NAMALWA (cell line): Measurements from ENCODE around the gene DLG2.

Source experiments
- DNase-seq: peaks from one replicate; pipeline ENCODE4 v3.0.0-alpha.2; 2015; ENCODE audit warnings: low spot score

The DLG2 gene

DNA sequence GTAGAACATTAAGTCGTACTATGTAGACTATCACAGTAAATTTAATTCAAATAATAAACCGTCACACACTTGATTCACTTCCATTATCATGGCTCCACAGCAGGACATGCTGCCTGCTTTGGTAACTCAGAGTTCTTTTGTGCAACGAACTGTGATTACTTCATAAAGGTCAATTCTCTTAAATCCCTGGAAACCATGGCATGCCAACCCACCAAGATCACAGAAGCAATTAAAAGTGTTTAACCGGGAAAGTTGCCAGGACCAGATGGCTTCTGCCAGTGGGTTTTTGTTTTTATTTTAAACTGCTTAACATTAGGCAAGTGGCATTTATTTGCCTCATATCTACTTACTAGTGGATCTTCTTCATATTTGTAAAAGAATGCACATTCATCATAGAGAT is 1162.1 kb downstream of the DLG2 start:
- DNase-seq: no peak

DNA sequence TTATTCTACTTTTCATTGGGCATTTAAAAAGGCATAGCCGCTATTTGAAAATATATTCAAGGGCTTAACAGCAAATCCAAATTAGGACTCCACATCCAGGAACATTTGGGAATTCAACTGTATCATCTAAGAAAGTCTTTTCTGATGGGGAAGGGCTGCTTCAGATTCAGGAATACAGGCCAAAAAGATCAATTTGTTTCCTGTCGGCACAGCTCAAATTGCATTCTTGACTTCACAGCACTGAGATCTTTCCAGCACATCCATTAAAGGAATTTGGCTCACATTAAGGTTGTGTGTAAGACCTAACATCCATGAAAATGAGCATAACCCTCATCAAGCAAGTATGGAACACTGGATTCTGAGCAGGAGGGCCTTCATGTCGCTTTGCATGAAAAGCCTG is 1171.5 kb downstream of the DLG2 start:
- no peak for DNase-seq

DNA sequence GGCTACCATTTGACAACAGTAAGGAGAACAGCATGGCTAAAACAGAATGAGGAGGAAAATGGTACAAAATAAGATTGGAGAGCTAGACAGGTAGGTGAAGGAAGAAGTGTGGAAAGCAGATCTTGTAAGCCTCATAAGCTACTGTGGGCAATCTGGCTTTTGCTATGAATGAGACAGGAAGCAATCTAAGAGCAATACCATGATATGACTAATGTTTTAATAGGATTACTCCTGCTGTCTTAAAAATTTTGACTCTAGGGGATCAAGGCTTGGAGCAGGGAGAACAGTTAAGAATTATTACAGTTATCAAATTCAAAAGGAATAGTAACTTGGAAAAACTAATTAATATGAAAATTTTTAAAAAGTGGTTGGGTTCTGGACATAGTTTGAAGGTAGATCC is 1174.9 kb downstream of the DLG2 start:
- no peak for DNase-seq

DNA sequence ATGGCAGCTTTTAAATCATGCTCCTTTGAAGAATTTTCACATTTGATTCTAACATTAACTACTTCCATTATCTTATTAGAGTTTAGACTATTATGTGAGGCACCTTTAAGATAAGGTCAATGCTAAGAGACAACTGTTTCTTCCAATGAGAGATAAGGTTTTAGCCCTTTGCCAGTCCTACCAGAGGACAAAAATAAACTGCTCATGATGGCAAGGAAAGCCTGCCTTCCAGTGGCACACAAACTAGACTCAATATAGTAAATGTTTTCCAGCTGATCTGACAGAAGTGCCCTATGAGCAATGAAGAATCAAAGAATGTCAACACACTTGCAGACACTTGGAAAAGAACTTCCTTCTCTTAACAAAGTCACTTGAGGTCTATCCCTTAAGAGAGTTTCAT is 1188.6 kb downstream of the DLG2 start:
- DNase-seq: no peak

DNA sequence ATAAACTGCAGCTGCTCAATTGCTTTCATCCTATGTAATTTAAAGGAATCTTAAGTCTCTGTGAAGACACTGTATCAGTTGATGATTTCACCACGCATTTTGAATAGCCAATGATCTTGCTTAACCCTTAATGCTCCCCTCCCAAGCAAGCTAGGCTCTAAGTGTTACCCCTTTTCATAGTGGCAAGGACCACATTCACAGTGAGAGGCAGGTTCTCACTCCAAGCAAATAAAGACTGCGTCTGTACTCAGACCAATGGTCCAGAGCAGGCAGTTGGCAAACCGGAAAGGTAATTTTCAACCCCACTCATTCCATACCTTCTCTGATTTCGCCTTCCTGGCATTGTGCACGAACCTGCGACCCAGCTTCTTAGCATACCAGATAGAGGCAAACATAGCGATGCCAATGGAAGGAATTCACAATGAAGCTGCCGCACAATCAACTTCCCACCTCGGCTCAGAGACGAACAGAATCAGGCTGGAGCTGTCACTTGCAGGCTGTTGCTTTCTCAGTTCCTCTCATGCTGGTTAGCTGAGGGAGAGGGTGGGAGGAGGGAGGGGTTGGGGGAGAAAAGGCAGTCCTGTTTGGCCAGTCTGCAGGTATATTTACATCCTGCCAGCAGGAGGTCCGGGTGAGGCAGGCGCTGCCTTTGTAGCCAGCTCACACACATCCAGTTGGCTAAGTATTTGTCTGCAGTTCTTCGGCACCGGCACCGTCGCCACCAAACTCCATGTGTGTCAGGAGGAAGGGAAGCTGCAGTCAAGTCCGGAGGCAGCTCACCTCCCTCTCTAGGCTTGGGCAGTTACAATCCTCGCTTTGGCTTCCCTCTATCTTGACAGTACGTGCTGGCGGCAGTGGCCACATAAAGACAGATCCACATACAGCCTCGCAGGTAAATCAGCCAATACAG is 1189.8 kb downstream of the DLG2 start:
- peak; percentile 8 for DNase-seq

DNA sequence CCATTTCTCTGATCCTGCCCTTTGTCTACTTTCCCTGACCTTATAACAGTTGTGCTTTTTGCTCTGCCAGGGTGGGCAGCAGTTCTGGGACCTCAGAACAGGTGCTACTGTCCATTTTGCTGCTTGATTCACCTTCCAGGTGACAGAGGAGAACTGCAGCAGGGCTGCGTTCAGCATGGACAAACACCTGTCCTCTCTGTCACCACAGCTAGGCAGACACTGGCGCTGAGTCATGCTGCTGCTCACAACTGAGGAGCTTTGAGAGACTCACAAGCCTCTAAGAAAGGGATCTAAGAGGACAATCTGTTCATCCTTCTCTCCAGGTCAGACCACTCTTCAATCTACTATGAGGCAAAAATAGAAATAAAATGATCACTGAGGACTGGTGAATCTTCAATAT is 1196.5 kb downstream of the DLG2 start:
- no peak for DNase-seq

DNA sequence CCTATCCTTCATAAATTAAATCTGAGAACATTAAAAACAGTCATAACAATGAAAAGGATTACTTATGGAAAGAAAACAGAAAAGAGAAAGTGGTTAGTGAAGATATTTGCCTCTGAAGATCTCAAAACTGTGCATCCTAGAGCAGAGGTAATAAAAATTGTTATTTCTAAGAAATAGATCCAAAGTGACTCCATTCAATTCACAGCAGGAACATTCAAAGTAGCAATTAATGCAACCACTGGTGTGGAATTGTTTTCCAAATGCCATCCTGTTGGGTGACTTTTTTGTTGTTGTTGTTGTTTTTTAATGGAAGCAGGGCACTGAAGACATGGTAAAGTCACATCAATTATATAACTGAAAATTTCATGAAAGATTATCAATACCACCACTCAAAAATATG is 1201.5 kb downstream of the DLG2 start:
- DNase-seq: no peak

DNA sequence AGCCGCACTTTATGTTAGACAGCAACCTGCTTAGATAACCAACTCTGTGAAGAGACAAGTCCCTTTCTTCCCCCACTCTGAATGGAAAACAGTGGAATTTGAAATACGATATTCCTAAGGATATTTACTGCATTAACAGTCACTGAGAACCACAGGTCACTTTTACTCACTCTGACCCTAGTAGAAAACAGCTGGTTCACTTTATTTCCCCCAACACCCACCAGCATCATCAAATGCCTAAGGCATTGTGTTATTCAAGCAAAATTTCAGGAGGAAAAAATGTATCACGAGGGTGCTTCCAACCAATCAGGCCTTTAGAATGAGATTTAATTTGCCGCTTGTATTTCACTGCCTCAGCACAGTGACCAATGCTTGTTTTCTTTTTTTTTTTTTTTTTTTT is 1206.9 kb downstream of the DLG2 start:
- no peak for DNase-seq

DNA sequence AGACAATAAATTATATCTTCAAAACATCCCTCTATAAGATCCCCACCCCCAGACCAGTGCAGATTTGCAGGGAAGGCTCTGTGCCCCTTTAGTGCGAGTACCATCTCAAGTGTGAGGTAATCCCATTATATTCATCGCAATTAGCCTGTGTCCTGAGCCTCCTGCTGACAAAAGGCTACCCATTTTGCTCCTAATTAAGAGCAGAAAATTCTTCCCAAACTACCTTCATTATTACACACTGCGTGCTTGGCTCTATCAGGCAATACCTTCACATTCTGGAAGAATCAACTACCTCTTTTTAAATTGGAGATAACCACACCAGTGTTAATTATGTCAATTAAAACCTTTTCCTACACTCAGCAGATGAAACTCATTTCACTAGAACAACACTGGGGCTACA is 1207.5 kb downstream of the DLG2 start:
- DNase-seq: no peak

DNA sequence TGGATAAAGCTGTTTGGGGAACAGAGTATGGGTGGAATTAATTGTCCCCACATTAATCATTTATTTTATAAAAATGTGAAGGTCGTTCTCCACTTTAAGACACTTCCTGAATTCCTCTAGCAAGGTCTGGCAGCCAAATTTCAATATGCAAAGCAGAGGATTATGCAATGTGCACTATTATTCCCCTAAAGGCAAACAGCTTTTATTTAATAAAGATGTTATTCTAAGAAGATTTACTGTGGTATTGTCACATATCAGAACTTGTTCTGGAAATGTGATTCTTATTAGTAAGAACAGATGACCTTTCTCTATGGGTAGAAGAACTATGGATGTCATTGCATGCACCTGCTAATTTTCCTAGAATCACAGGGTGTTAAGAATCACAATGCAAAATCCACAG is 1212.2 kb downstream of the DLG2 start:
- peak; percentile 3 for DNase-seq

DNA sequence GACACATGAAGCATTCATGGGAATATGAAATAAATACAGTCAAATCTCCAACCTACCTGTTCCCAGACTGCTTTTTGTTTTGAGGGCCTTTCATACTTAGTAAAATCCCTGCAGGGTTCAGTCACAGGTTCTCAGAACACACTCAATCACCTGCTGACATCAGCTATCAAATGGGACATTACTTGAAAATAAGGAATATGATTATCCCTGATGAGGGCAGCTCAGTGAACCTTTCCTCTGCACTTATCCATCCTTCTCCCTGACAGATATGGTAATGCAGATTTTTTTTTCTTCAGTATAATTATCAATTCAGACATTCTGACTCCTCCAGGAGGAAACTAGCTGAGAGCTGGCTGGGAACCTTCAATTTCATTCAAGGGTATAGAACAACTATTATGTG is 1213.6 kb downstream of the DLG2 start:
- no peak for DNase-seq

DNA sequence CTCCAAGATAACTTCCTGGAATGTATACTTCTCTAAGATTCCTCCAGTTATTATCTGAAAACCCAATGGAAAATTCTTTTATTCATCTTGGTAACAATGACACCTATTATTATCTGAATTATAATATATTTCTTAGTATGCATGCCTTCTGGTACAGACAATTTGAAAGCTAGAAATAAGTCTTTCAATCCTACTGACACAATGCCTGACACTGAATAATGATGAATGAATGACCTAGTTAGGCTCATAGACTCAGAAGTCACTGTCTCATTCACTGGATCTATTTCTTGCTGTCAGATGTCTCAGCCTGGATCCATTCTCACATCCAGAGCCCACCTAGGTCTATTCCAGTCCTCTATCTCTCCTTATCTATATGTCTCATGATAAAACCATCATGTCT is 1214.3 kb downstream of the DLG2 start:
- DNase-seq: no peak

DNA sequence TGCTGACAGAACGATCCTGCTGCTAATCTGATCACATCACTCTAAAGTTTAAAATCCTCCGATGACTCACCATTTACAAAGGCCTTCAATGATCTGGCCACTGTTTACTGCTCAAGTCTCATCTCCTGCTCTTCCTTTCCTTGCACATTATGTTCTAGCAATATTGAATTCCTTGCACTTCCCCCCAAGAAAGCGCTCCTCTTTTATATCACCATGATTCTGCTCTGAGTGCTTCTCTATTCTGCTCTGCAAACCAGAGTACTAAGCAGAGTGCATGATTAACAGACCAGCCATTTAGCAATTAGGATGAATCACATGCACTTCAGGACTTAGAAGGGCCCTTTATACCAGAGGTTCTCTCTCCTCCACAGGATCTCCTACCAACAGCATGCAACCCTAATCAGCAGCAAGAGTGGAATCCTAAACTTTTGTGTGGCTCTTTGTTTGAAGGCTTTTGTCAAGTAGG is 1218.2 kb downstream of the DLG2 start:
- no peak for DNase-seq

DNA sequence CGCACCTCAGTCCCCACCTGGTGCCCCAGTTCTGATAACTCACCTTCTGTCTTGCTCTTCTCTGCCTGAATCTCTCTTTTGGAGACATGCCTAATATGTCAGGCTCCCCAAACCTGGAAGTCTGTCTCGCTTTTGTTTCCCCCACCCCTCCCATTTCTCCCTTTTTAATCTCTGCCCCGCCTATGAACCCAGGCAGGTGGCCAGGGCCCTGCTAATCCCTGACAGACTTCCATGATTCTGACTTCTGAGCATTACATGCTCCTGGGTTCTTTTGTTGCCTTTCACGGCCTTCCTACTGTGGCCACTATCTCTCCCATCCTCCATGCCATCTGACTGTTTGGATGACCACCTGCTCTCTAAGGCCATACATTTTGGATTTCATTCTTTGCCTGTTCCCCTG is 1220.1 kb downstream of the DLG2 start:
- DNase-seq: no peak

DNA sequence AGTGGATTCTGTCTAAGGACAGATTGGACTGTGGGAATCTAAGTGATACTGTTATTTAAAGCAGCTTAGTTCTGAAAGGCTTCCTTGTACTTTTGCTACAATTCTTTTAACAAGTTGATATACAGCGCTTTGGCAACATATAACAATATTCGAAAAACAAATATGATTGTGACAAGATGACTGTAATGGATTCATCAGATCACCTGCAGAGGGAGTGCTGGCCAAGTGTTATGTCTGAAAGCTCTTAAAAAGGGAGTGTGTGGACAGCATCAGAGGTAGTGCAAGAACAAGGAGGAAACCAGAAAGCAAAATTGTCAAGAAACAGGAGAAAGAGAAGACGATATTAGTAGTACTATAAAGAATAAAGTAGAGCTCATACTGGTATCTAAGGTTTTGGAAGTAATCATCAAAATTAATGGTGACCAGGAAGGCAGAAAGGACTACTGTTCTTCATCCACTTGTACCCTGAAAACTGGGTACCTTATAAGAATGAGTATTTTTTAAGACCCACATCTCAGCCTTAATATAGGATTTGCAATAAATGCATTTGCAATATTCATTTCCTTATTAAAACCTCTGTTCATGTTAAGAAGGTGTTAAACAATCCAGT is 1229.0 kb downstream of the DLG2 start:
- peak; percentile 55 for DNase-seq

DNA sequence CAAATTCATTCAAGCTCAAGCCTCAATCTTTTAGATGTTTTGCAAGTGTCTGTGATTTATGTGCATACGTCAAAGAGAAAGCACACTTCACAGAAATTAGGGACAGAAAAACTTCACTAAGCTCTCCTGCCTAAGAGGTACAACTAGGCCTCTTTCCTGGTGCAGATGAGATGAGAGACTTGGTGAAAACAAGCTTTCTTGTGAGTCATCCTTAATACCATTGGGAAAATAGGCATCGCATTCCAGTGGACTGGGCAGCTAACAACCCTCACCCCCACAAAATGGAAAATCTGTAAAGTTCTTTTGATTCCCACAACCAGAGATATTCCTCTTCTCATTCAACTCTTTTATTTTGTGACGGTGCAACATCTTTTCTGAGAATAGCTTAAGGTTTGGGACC is 1230.6 kb downstream of the DLG2 start:
- DNase-seq: no peak

DNA sequence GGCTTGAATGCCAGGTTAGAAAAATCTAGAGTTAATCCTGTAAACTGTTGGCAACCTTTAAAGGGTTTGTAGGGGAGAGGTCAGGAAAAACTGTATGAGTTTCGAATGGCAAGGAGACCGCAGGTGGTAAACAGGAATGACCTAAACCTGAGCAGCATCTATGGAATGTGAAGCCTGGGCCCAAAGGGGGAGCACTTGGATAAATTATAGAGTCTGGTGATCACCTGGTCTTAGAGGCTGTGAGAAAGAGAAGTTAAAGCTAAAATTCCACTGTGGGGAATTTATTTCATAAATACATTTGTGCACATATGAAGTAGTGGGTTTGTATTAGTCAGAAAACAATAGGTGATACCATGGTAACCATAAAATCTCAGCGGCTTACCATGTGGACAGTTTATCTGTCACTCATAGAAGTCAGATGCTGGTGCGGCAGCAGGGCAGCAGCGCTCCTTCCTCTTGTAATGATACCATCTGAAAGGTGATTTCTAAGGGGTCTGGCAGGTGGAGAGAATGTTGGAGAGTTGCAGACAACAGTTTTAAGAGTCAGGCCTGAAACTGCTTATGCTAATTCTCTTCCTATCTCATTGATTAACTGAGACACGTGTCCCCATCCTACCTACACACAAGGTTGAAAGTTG is 1236.6 kb downstream of the DLG2 start:
- DNase-seq: no peak

DNA sequence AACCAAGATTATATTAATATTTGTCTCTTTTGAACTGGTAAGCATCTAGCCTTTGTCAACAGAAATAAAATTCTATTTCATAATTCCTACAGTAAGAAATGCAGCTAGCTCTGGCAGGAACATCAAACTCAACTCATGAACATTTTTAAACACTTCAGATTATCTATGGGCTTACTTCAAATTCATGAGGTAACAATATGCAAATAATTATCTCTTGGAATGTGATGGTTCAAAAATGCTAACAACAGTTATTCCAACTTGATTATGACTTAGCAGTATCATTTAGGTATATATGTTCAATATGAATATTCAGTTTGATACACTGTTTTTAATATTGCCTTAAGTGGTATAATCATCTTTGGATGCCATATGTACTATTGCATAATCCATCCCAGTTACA is 1237.4 kb downstream of the DLG2 start:
- DNase-seq: no peak

DNA sequence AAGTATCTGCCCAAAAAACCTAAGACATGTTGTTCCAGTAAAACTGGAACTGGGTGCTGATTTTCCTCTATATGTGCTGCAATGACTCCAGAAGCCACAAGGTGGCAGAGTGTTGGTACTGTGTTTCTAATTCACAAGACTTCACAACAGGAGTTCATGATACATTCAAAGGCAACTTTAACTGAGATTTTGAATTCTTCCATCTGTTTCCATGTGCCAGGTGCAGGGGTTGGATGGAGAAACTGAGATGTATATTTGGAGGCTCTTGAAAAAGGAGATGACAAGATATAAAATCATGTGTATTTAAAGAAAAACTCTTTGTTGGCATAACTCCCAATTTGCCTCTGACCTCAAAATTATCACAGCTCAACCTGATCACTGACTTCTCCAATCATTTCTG is 1242.4 kb downstream of the DLG2 start:
- DNase-seq: peak; percentile 74

DNA sequence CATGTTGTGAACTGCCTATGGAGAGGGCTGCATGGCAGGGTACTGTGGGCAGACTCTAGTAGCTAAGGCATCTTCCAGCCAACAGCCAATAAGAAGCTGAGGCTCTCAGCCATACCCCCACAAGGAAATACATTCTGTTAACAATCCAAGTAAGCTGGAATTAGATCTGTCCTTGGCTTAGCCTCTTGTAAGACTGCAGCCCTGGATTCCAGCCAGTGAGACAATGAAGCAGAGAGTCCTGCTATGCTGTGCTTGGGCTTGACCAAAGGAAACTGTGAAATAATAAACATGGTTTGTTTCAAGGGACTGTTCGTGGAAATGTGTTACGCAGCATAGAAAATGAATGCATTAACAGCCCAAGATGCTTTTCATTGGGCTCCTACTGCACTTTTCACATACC is 1243.6 kb downstream of the DLG2 start:
- DNase-seq: no peak

DNA sequence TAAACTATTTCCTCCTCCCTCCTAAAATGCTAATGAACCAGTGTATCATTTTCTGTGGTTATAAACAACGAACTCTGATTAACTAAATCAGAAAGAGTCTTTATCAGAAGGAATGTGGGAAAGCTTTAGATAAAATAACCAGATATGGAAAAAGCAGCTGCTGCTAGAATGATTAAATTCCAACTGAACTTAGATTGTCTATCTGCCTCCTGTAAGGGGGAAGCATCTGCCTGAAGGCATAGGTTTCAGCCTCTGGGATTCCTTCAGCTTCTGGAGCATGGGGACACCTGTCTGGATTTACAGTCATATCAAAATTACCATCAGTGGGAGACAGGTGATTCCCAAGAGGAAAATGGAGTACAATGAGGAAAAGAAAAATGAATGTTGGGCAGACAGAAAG is 1245.5 kb downstream of the DLG2 start:
- no peak for DNase-seq

DNA sequence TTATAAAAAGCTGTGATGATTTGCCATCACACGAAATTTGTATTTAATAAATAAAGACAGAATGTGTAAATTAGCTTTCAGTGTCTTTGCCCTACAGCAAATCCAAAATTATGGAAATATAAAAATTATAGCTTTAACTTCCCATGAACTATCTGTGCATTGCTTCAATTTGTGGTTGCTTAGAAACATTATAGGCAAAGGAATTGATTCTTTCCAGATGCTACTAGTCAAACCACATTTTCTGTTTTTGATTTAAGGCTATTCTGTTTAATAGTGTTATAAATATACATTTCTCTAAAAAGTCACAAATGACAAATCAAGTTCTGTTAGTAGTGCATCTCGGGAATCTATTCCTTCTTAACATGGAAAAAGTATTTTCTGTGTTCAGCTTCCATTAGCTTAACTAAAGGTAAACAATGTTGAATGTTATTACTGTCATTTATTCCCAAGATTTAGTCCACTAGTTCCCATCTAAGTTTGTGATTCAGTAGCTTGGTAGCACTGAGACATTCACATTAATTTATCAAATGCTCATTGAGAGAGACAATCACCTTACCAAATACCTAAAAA is 1254.7 kb downstream of the DLG2 start:
- no peak for DNase-seq

DNA sequence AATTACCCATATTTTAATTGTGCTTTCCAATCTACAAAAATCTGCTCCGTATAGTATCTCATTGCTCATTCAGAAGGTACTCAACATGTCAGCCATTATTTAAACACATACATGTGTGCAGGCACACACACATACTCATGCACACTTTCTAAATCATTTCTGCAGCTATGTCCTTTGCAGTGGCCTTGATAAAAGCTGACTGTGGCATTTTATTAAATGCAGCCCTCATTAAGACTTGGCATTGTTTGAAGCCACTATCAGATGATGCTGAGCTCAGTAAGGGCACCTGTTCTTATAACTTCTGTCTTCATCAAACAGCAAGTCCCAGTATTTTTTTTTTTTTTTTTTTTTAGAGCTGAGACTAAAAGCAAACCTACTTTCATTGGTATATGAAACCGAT is 1269.1 kb downstream of the DLG2 start:
- no peak for DNase-seq
